Measurements from ENCODE around the gene ZNF775. TPM values are rescaled to one million over a fixed set of nuclear protein-coding genes. Genes with fewer than 3 reads are reported as not detected.

The ZNF775 gene
- total and polyA plus RNA-seq, 2 of the 13 experiments (the other 11 are each of a cell fraction or from before 2014, with no cell fraction given), result 3.1 to 3.2 TPM

DNA sequence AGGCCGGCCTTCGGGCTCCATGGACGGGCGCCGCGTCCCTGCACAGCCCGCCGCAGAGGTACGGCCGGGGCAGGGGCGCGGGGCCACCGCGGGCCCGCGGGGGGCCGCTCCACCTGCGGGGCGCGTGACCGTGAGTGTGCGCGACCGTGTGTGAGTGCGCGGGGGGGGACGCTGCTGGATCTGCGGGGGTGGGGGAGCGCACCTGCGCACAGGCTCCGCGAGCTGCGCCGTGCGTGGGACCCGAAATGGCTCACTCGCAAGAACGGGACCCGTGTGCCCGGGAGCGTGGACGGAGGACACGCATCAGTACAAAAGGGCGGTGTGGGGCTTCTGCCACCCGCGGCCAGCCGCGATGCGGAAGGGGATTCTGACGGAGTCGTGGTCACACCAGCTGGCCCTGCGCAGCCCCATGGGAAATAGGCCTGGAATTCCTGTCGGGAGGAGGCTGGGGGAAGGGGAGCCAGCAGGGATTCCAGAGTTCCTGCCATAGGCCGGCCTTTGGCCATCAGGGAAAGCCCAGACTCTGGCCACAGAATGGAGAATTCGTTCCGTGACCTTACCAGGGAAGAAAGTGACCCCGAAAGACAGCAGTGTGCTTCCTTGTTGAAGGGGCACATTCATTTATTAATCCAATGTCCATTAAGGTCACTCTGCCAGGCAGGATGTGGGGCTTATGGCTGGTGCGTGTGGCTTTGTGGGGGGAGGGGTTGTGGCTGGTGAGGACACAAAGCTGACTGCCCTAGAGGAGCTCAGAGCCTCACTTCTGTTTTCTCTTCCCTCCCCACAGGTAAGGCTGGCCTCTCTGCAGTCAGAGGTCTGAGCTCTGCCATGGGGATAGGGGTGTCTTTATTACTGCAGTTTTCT lies 10.0 kb upstream of the ZNF775 start (continued):
- TF ChIP-seq, protein P1, sequence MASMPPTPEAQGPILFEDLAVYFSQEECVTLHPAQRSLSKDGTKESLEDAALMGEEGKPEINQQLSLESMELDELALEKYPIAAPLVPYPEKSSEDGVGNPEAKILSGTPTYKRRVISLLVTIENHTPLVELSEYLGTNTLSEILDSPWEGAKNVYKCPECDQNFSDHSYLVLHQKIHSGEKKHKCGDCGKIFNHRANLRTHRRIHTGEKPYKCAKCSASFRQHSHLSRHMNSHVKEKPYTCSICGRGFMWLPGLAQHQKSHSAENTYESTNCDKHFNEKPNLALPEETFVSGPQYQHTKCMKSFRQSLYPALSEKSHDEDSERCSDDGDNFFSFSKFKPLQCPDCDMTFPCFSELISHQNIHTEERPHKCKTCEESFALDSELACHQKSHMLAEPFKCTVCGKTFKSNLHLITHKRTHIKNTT (CRISPR knock-in tag; IDR thresholded peaks at IDR 0.05), result no peak
- TF ChIP-seq, protein P2, sequence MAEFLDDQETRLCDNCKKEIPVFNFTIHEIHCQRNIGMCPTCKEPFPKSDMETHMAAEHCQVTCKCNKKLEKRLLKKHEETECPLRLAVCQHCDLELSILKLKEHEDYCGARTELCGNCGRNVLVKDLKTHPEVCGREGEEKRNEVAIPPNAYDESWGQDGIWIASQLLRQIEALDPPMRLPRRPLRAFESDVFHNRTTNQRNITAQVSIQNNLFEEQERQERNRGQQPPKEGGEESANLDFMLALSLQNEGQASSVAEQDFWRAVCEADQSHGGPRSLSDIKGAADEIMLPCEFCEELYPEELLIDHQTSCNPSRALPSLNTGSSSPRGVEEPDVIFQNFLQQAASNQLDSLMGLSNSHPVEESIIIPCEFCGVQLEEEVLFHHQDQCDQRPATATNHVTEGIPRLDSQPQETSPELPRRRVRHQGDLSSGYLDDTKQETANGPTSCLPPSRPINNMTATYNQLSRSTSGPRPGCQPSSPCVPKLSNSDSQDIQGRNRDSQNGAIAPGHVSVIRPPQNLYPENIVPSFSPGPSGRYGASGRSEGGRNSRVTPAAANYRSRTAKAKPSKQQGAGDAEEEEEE (CRISPR knock-in tag; IDR thresholded peaks at IDR 0.05; ENCODE audit: borderline replicate concordance), result peak; percentile 85; the same call in 1 of the 2 replicates
- peak; percentile 72 for TF ChIP-seq MYC (CRISPR knock-in tag; IDR thresholded peaks at IDR 0.05; ENCODE audit: borderline replicate concordance)
- TF ChIP-seq GLMP (CRISPR knock-in tag; IDR thresholded peaks at IDR 0.05; ENCODE audit: borderline replicate concordance), result no peak
- TF ChIP-seq CBX1 (IDR thresholded peaks at IDR 0.05; ENCODE audit: low read depth), result no peak
- TF ChIP-seq, protein P3, sequence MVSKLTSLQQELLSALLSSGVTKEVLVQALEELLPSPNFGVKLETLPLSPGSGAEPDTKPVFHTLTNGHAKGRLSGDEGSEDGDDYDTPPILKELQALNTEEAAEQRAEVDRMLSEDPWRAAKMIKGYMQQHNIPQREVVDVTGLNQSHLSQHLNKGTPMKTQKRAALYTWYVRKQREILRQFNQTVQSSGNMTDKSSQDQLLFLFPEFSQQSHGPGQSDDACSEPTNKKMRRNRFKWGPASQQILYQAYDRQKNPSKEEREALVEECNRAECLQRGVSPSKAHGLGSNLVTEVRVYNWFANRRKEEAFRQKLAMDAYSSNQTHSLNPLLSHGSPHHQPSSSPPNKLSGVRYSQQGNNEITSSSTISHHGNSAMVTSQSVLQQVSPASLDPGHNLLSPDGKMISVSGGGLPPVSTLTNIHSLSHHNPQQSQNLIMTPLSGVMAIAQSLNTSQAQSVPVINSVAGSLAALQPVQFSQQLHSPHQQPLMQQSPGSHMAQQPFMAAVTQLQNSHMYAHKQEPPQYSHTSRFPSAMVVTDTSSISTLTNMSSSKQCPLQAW (CRISPR knock-in tag; IDR thresholded peaks at IDR 0.05), result no peak
- TF ChIP-seq ADNP (CRISPR knock-in tag; IDR thresholded peaks at IDR 0.05), result 0 out of 2 replicates have a peak, but pooled peaks have one; percentile 15
- 0 out of 2 replicates have a peak, but pooled peaks have one; percentile 37 for TF ChIP-seq NR2F6 (IDR thresholded peaks at IDR 0.05)
- no peak for TF ChIP-seq NR2F6 (CRISPR knock-in tag; IDR thresholded peaks at IDR 0.05)
- no peak for TF ChIP-seq ISL2 (CRISPR knock-in tag; IDR thresholded peaks at IDR 0.05)
- 0 out of 2 replicates have a peak, but pooled peaks have one; percentile 10 for TF ChIP-seq PAX8 (CRISPR knock-in tag; IDR thresholded peaks at IDR 0.05; ENCODE audit: borderline replicate concordance)
- TF ChIP-seq YEATS2 (CRISPR knock-in tag; IDR thresholded peaks at IDR 0.05; ENCODE audit: borderline replicate concordance), result peak; percentile 10; the same call in 1 of the 2 replicates
- TF ChIP-seq SP1 (IDR thresholded peaks at IDR 0.05), result no peak
- no peak for TF ChIP-seq SP1 (CRISPR knock-in tag; IDR thresholded peaks at IDR 0.05)
- TF ChIP-seq MAFK (conservative IDR thresholded peaks at IDR 0.05 in 1 of 2, IDR thresholded peaks at IDR 0.05 in 1 of 2; ENCODE audit: low read length in 2 of 2), result no peak
- 0 out of 2 replicates have a peak, but pooled peaks have one; percentile 3 for TF ChIP-seq ZBTB49 (CRISPR knock-in tag; IDR thresholded peaks at IDR 0.05; ENCODE audit: borderline replicate concordance)
- 0 out of 2 replicates have a peak, but pooled peaks have one; percentile 22 for TF ChIP-seq ZNF572 (CRISPR knock-in tag; IDR thresholded peaks at IDR 0.05)
- no peak for TF ChIP-seq HOXD1 (CRISPR knock-in tag; IDR thresholded peaks at IDR 0.05)
- peak; percentile 14 for TF ChIP-seq AGO2 (optimal IDR thresholded peaks at IDR 0.05; ENCODE audit: low read depth, low read length)
- peak; percentile 34; the same call in 1 of the 2 replicates for TF ChIP-seq RXRA (CRISPR knock-in tag; IDR thresholded peaks at IDR 0.05)
- TF ChIP-seq ZFYVE20 (CRISPR knock-in tag; IDR thresholded peaks at IDR 0.05; ENCODE audit: borderline replicate concordance, low read depth), result no peak
